ENCODE data around the gene USP36.

The USP36 gene

GRCh38 chr17:78884148-78884825 lies 43.7 kb upstream of the USP36 start:
- no peak for DNase-seq (ENCODE audit: low spot score)
- TF ChIP-seq CTCF (IDR thresholded peaks at IDR 0.05): no peak
- Histone ChIP-seq H3K4me3 (peak overlapping the region; percentile 68), H3K27ac (peak overlapping the region; percentile 80 to 96)

- TF ChIP-seq CTCF (IDR thresholded peaks at IDR 0.05): no peak
- H3K27ac ChIP-seq: peak overlapping the region; percentile 80 to 96
- H3K4me3 ChIP-seq: peak overlapping the region; percentile 68
- DNase-seq (ENCODE audit: low spot score): peak; percentile 94
These were observed 43.0 kb upstream of the USP36 start for GRCh38 chr17:78883533-78884131.

DNA sequence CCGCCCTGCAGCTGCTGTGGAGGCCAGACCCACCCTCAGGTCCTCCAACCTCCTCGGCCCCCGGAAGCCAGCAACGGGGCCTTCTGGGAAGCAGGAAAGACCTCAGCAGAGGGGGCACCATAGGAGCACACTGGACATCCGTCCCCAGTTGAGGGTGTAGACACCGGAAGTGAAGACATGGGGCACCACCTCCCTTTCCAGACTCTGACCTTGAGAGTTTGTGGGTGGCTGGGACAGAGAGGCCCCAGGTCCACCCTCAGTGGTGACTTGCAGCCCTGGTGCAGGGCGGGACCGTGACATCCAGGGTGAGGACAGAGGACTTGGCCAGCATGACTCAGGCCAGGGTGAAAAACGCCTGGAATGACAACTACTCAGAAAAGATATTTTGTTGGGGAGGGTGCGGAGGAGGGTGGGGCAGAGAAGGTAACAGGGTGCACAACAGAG lies 42.5 kb upstream of the USP36 start:
- peak; percentile 96 for DNase-seq (ENCODE audit: low spot score)
- peak overlapping the region; percentile 68 for H3K4me3 ChIP-seq
- H3K27ac ChIP-seq: peak overlapping the region; percentile 80 to 96
- TF ChIP-seq CTCF (IDR thresholded peaks at IDR 0.05): no peak

GRCh38 chr17:78882540-78883088 lies 42.0 kb upstream of the USP36 start:
- no peak for DNase-seq (ENCODE audit: low spot score)
- Histone ChIP-seq H3K4me3 (peak overlapping the region; percentile 68), H3K27ac (peak overlapping the region; percentile 80 to 96)
- TF ChIP-seq CTCF (IDR thresholded peaks at IDR 0.05): no peak

GRCh38 chr17:78879635-78880186 lies 39.1 kb upstream of the USP36 start:
- Histone ChIP-seq H3K4me3 (peak overlapping the region; percentile 45), H3K27ac (peak overlapping the region; percentile 77 to 87)
- no peak for TF ChIP-seq CTCF (IDR thresholded peaks at IDR 0.05)
- peak; percentile 83 for DNase-seq (ENCODE audit: low spot score)

DNA sequence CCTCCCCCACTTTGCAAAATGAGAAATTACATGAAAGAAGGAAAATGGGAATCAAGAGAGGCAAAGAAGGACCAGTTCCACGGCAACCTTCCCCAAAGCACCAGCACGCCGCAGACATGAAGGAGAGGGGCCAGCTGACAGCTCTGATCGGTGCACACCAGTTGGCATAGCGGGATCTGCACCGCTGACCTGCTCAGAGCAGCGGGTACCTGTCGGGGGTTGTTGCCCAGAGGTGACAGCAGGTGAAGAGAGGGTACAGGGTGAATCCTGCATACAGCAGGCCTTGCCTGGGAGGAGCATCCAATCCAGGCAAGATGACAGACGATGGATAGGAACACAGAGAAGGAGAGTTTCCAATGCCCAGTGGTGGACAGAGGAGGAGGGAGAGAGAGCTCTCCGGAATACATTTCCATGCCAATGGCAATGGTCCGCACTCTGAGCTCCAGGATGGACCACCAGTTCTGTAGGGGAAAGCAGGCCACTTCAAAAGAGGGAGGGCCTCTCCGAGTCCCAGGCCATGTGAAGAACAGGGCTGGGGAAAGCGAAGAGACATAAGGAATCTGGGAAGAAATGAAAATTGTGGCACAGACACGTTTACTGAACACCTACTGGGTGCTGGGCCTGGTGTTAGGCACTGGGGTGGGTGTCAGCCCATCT lies 38.4 kb upstream of the USP36 start:
- no peak for TF ChIP-seq CTCF (IDR thresholded peaks at IDR 0.05)
- Histone ChIP-seq H3K27ac (peak overlapping the region; percentile 77 to 87), H3K4me3 (peak overlapping the region; percentile 45)
- no peak for DNase-seq (ENCODE audit: low spot score)

Data from coronary artery (tissue), 2 donors.